NB4 (cell line): ENCODE data around the gene ACOT7.
"Not testable (repeated sequence)": the region's sequence is repeated elsewhere in the genome, so short reads cannot be mapped to it uniquely, and the experiment has no call there.

Experiments
- DNase-seq: peaks from one replicate; pipeline ENCODE4 v3.0.0; 2010; ENCODE audit warnings: low read depth
- H3K4me3 ChIP-seq: one replicate; pipeline ENCODE4 v1.5.1; 2011; ENCODE audit warnings: mild to moderate bottlenecking, low read depth, low read length, moderate library complexity
- CTCF ChIP-seq: IDR thresholded peaks from one replicate; pipeline ENCODE4 v1.5.1; 2012; ENCODE audit warnings: low read depth, low read length
- MAX ChIP-seq: IDR thresholded peaks from 2 replicates; pipeline ENCODE4 v1.6.1; 2011; ENCODE audit warnings: low read depth, low read length
- MYC ChIP-seq: IDR thresholded peaks from 2 replicates; pipeline ENCODE4 v1.6.1; 2011; ENCODE audit warnings: low read depth, low read length
- POLR2A ChIP-seq: IDR thresholded peaks from 2 replicates; pipeline ENCODE4 v1.6.1; 2011; ENCODE audit warnings: mild to moderate bottlenecking; ENCODE audit not compliant: insufficient read length; ENCODE audit errors: extremely low read depth

The ACOT7 gene

GRCh38 chr1:6308449-6308848, 85.1 kb downstream of the ACOT7 start:
- no peak overlapping the region for H3K4me3 ChIP-seq
- DNase-seq: no peak
- TF ChIP-seq CTCF: no peak
- TF ChIP-seq POLR2A: no peak
- no peak for TF ChIP-seq MYC
- TF ChIP-seq MAX: no peak

- not testable (repeated sequence) for DNase-seq, H3K4me3 ChIP-seq
These were observed 85.9 kb downstream of the ACOT7 start for GRCh38 chr1:6307682-6308081.

GRCh38 chr1:6307099-6307498, 86.5 kb downstream of the ACOT7 start:
- DNase-seq: no peak

GRCh38 chr1:6303397-6304012, 90.1 kb downstream of the ACOT7 start:
- TF ChIP-seq CTCF (no peak), MYC (no peak), POLR2A (no peak), MAX (no peak)
- DNase-seq: no peak
- no peak overlapping the region for H3K4me3 ChIP-seq

More at GRCh38 chr1:6307099-6307498, 86.5 kb downstream of the ACOT7 start:
- TF ChIP-seq MYC (no peak), POLR2A (no peak), MAX (no peak), CTCF (no peak)
- no peak overlapping the region for H3K4me3 ChIP-seq

GRCh38 chr1:6302568-6302967, 91.0 kb downstream of the ACOT7 start:
- TF ChIP-seq POLR2A (no peak), MAX (no peak), CTCF (no peak), MYC (no peak)
- DNase-seq: no peak
- H3K4me3 ChIP-seq: no peak overlapping the region

GRCh38 chr1:6301526-6301925, 92.0 kb downstream of the ACOT7 start:
- no peak overlapping the region for H3K4me3 ChIP-seq
- no peak for DNase-seq
- TF ChIP-seq MYC: no peak
- TF ChIP-seq CTCF: no peak
- TF ChIP-seq POLR2A: no peak
- TF ChIP-seq MAX: no peak
